ENCODE results near the gene ANKRD16. TPM values are rescaled to one million over a fixed set of nuclear protein-coding genes. Genes with fewer than 3 reads are reported as not detected.
A peak's percentile ranks its signal among the peaks of the same experiment; 100 is the strongest.
"Not testable (repeated sequence)": the region's sequence is repeated elsewhere in the genome, so short reads cannot be mapped to it uniquely, and the experiment has no call there.

ANKRD16 gene
- polyA plus RNA-seq (2013, experiment 1 of 2; ENCODE audit: insufficient read length) = 5.7 TPM
- polyA plus RNA-seq (2013, experiment 2 of 2; ENCODE audit: insufficient read length) = 5.9 TPM

GRCh38 chr10:5889624-5890451 is at the start of gene ANKRD16, which contains the start of gene FBH1:
ANKRD16 (minus strand) TSS chr10:5889893; CDS start chr10:5889354, 539 bp downstream.
FBH1 (plus strand) TSS chr10:5890243; CDS start chr10:5890346, 103 bp downstream.
- peak; percentile 99 for DNase-seq

- DNase-seq = no peak
These were observed 48.6 kb upstream of the ANKRD16 start for GRCh38 chr10:5938291-5938690.

- DNase-seq = no peak
These were observed 47.3 kb upstream of the ANKRD16 start for GRCh38 chr10:5937016-5937415.

GRCh38 chr10:5935628-5936027 is 45.9 kb upstream of the ANKRD16 start:
- no peak for DNase-seq

GRCh38 chr10:5933909-5934546 is 44.3 kb upstream of the ANKRD16 start:
- no peak for DNase-seq

- no peak for DNase-seq
These were observed 42.7 kb upstream of the ANKRD16 start for GRCh38 chr10:5932345-5932744.

- DNase-seq = no peak
These were observed 40.6 kb upstream of the ANKRD16 start for GRCh38 chr10:5930272-5930671.

GRCh38 chr10:5929442-5929841 is 39.7 kb upstream of the ANKRD16 start:
- no peak for DNase-seq

GRCh38 chr10:5927306-5927705 is 37.6 kb upstream of the ANKRD16 start:
- peak; percentile 54 for DNase-seq

GRCh38 chr10:5924889-5925288 is 35.2 kb upstream of the ANKRD16 start:
- DNase-seq = no peak

GRCh38 chr10:5921746-5922145 is 32.1 kb upstream of the ANKRD16 start:
- no peak for DNase-seq

GRCh38 chr10:5919568-5919967 is 29.9 kb upstream of the ANKRD16 start:
- DNase-seq = no peak

- DNase-seq = no peak
These were observed 29.1 kb upstream of the ANKRD16 start for GRCh38 chr10:5918763-5919162.

- DNase-seq = no peak
These were observed 27.6 kb upstream of the ANKRD16 start for GRCh38 chr10:5917305-5917704.

GRCh38 chr10:5915451-5915850 is 25.8 kb upstream of the ANKRD16 start:
- no peak for DNase-seq

GRCh38 chr10:5913736-5914135 is 24.0 kb upstream of the ANKRD16 start:
- DNase-seq = no peak

- DNase-seq = no peak
These were observed 22.0 kb upstream of the ANKRD16 start for GRCh38 chr10:5911670-5912069.

- no peak for DNase-seq
These were observed 20.8 kb upstream of the ANKRD16 start for GRCh38 chr10:5910323-5911100.

GRCh38 chr10:5908676-5909075 is 19.0 kb upstream of the ANKRD16 start:
- not testable (repeated sequence) for DNase-seq

GRCh38 chr10:5906651-5907050 is 17.0 kb upstream of the ANKRD16 start:
- DNase-seq = no peak

GRCh38 chr10:5905854-5906507 is 16.3 kb upstream of the ANKRD16 start:
- DNase-seq = no peak

GRCh38 chr10:5904227-5904626 is 14.5 kb upstream of the ANKRD16 start:
- DNase-seq = no peak
